AG09319 (cell line): ENCODE data around the gene ATG9B.

ENCODE experiments used
- DNase-seq: peaks from one replicate; pipeline ENCODE4 v3.0.0-alpha.2; 2010; ENCODE audit warnings: low read depth; ENCODE audit errors: extremely low read depth
- CTCF ChIP-seq: IDR thresholded peaks from 2 replicates; pipeline ENCODE4 v1.5.1; 2011; ENCODE audit warnings: low read depth, mild to moderate bottlenecking, inconsistent platforms, low read length, moderate library complexity

ATG9B gene

GRCh38 chr7:151007469-151007898, 16.8 kb downstream of the ATG9B start:
- no peak for TF ChIP-seq CTCF
- no peak for DNase-seq

GRCh38 chr7:151006590-151007300, 17.5 kb downstream of the ATG9B start:
- TF ChIP-seq CTCF = no peak
- no peak for DNase-seq

DNA sequence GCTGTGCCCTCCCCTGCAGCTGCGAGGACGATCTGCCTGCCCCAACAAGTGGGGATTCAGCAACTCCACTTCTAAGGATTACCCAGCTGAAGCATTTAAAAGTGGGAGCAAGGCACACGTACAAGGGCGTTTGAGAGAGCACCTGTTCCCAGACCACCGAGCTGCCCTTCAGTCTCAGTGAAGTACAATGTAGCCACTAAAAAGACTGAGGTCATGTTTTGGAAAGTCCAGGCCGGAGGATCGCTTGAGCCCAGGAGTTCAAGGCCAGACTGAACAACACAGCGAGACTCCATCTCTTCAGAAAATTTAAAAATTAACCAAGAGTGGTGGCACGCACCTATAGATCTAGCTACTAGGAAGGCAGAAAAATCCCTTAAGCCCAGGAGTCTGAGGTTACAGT, 18.7 kb downstream of the ATG9B start:
- DNase-seq = no peak
- no peak for TF ChIP-seq CTCF

DNA sequence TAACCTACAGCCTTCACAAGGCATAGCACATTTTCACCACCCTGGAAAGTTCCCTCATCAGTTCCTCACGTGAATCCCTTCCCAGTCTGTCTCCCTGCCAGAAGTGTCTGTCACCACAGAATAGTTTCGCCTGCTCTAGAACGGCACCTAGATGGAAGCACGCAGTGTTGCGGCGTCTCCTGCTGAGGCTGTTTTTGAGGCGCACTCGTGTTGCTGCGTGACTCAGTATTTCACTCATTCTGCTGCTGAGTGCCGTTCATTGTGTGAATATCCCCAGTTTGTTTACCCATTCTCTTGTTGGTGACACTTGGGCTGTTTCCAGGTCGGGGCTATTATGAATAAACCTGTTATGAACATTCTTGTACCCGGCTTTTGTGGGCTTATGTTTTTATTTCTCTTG, 20.7 kb downstream of the ATG9B start:
- no peak for DNase-seq

GRCh38 chr7:151001546-151001945, 22.7 kb downstream of the ATG9B start:
- no peak for DNase-seq
- TF ChIP-seq CTCF = no peak

More for the DNA sequence above, 20.7 kb downstream of the ATG9B start:
- no peak for TF ChIP-seq CTCF

DNA sequence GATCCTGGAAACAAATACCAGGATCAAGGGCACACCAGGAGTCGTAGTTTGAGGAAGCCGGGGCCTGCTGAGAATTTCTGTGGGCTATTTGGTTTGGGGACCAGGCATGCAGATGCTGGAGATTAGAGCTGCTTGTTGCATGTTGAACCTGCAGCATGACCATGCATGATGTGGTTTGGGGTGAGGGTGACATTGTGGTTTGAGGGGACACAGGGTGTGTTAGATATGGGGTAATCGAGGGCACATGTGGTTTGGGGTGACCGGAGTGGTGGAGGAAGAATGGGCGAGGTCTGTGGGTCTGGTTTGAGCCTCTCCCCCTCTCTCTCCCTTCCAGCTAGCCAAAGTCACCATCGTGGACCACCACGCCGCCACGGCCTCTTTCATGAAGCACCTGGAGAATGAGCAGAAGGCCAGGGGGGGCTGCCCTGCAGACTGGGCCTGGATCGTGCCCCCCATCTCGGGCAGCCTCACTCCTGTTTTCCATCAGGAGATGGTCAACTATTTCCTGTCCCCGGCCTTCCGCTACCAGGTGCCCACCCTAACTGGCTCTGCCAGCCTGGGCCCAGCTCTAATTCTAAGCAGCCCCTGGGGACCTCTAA, 23.3 kb downstream of the ATG9B start:
- TF ChIP-seq CTCF = no peak
- DNase-seq = no peak

DNA sequence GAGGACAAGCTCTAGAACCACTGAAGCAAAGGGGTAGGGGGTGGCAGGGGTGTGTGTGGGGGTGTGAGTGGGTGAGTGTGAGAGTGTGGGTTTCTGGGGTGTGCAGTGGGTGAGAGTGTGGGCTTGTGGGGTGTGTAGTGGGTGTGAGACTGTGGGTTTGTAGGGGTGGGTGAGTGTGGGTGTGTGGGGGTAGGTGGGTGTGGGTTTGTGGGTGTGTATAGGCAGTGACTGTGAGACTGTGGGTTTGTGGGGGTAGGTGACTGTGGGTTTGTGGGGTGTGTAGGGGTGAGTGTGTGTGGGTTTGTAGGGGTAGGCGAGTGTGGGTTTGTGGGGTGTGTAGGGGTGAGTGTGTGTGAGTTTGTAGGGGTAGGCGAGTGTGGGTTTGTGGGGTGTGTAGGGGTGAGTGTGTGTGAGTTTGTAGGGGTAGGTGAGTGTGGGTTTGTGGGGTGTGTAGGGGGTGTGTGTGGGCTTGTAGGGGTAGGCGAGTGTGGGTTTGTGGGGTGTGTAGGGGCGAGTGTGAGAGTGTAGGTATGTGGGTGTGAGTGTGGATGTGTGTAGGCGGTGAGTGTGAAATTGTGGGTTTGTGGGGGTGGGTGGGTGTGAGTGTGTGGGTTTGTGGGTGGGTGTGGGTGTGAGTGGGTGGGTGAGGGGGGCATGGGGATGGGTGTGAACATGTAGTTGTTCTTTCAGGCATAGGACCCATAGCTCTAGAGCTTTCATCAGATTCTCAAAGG, 24.6 kb downstream of the ATG9B start:
- no peak for TF ChIP-seq CTCF
- no peak for DNase-seq
